Measurements from ENCODE around the gene GPC6.

DNA sequence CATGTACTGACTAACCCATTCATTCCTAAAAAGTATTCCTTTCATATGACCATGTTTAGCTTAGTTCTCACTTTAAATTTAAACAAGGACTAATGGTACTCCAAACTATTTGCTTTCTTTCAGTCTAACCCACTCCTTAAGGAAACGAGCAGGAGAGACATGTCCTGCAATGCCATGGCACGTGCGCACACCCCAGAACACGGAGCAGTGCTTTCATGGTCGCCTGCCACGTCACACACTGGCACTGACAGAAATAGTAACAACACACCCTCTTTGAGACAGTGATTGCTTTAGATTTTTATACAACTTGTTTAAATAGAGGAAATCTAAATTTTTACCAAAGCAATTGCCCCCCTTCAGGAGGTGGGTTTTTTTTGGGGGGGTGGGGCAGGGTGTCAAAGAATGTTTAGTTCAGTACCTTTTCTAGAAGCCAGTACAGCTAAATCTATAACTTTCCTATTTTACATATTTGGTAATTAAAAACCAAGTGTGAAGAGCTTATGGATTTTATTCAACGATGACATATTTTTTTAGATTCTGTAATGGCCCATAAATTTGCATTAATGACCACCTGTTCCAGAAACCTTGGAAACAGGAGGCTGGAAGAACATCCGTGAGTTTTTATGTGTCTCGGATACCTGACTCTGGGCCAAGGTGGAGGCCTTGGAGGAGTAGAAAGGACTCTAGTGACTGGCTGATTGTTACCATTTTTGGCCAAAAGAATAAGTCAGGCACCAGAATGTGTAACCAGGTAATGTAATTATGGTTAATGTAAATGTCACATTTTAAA lies 1005.7 kb downstream of the GPC6 start:
- TF ChIP-seq JUND (IDR thresholded peaks at IDR 0.05) = no peak
- TF ChIP-seq, protein P1, sequence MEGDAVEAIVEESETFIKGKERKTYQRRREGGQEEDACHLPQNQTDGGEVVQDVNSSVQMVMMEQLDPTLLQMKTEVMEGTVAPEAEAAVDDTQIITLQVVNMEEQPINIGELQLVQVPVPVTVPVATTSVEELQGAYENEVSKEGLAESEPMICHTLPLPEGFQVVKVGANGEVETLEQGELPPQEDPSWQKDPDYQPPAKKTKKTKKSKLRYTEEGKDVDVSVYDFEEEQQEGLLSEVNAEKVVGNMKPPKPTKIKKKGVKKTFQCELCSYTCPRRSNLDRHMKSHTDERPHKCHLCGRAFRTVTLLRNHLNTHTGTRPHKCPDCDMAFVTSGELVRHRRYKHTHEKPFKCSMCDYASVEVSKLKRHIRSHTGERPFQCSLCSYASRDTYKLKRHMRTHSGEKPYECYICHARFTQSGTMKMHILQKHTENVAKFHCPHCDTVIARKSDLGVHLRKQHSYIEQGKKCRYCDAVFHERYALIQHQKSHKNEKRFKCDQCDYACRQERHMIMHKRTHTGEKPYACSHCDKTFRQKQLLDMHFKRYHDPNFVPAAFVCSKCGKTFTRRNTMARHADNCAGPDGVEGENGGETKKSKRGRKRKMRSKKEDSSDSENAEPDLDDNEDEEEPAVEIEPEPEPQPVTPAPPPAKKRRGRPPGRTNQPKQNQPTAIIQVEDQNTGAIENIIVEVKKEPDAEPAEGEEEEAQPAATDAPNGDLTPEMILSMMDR (IDR thresholded peaks at IDR 0.05; ENCODE audit: low read depth, low read length, missing input control) = no peak

All from liver (tissue), 3 donors.